Mesothelial cell of epicardium (in vitro differentiated cells): Measurements from ENCODE around the gene CHRDL2. TPM values are rescaled to one million over a fixed set of nuclear protein-coding genes. Genes with fewer than 3 reads are reported as not detected.

ENCODE experiments used
- DNase-seq, 2 experiments: peaks; one replicate each; pipeline ENCODE4 v3.0.0; 2021; ENCODE audit warnings: low spot score in 2 of 2; ENCODE audit not compliant: unreplicated experiment in 2 of 2
- H3K27ac Mint-ChIP-seq: 2 replicates; pipeline ENCODE4 v1.8.0; 2021; ENCODE audit warnings: mixed read lengths
- H3K27me3 Mint-ChIP-seq: 2 replicates; pipeline ENCODE4 v1.8.0; 2021; ENCODE audit warnings: low read depth, mixed read lengths
- H3K36me3 Mint-ChIP-seq: 2 replicates; pipeline ENCODE4 v1.8.0; 2021; ENCODE audit warnings: mixed read lengths
- H3K4me1 Mint-ChIP-seq: 2 replicates; pipeline ENCODE4 v1.8.0; 2021; ENCODE audit warnings: mixed read lengths
- H3K4me3 Mint-ChIP-seq: 2 replicates; pipeline ENCODE4 v1.8.0; 2021; ENCODE audit warnings: mild to moderate bottlenecking, moderate library complexity, mixed read lengths
- H3K9me3 Mint-ChIP-seq: 2 replicates; pipeline ENCODE4 v1.8.0; 2021; ENCODE audit warnings: mixed read lengths
- total RNA-seq: library from RNA; stranded (reverse); gene quantifications from 3 replicates; pipeline ENCODE4 v1.2.1, GENCODE V29; 2021
- TF ChIP-seq, protein P1 (sequence below): fragments of 200-600 bp; sonication (generic); IDR thresholded peaks from one replicate; pipeline ENCODE4 v1.5.0; 2021; ENCODE audit warnings: antibody characterized with exemption; ENCODE audit not compliant: unreplicated experiment

The CHRDL2 gene, protein sequence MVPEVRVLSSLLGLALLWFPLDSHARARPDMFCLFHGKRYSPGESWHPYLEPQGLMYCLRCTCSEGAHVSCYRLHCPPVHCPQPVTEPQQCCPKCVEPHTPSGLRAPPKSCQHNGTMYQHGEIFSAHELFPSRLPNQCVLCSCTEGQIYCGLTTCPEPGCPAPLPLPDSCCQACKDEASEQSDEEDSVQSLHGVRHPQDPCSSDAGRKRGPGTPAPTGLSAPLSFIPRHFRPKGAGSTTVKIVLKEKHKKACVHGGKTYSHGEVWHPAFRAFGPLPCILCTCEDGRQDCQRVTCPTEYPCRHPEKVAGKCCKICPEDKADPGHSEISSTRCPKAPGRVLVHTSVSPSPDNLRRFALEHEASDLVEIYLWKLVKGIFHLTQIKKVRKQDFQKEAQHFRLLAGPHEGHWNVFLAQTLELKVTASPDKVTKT
- total RNA-seq: 0.45 to 0.65 TPM in 2 of 3 replicates, not detected in the other

DNA sequence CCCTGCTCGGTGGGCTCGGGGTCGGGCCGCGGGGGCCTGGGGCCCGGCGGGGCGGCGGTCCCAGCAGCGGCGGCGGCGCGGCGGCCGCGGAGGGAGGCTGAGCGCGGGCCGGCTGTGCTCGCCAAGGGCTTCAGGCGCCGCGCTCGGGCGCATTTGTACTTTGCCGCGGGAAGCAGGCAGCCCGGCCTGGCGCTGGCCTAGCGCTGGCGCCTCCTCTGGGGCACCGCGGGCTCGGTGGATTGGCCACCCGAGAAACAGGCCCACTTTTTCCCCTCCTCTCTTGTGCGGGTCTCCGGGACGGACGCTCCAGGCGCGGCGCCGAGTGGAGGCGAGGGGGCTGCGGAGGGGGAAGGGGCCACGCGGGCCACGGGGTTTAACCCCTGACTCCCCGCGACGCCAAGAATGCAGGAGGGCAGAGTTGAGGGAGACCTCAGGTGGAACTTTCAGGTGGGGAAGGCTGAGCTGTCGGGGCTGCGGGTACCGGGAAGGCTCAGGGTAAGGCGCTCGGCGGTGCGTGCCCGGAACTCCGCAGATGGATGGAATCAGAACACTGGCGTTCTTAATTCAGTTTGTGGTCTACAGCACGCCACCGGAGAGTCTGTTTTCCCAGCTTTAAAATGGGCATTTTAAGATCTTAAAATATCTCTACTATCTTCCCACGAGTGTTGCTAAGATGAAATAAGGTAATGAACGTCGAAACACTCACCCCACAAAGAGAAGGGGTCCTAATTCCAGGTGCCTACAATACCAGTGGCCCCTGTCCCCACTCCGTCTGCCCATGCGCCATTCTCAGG is at the start of gene CHRDL2:
Gene CHRDL2, minus strand, starts transcription at position 126 of the 794 bp plus-strand sequence. CDS start 538 bp downstream, outside the sequence.
- TF ChIP-seq, protein P1, sequence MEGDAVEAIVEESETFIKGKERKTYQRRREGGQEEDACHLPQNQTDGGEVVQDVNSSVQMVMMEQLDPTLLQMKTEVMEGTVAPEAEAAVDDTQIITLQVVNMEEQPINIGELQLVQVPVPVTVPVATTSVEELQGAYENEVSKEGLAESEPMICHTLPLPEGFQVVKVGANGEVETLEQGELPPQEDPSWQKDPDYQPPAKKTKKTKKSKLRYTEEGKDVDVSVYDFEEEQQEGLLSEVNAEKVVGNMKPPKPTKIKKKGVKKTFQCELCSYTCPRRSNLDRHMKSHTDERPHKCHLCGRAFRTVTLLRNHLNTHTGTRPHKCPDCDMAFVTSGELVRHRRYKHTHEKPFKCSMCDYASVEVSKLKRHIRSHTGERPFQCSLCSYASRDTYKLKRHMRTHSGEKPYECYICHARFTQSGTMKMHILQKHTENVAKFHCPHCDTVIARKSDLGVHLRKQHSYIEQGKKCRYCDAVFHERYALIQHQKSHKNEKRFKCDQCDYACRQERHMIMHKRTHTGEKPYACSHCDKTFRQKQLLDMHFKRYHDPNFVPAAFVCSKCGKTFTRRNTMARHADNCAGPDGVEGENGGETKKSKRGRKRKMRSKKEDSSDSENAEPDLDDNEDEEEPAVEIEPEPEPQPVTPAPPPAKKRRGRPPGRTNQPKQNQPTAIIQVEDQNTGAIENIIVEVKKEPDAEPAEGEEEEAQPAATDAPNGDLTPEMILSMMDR: no peak
- no peak for DNase-seq
- Mint-ChIP-seq H3K36me3 (no peaks in the 10 kb centered on the region), H3K27ac (no peak within 1 kb of the TSS), H3K4me1 (peaks cover 4% of the 10 kb centered on the region), H3K4me3 (peak within 1 kb of the TSS; percentile 57), H3K9me3 (no peaks in the 10 kb centered on the region), H3K27me3 (peaks cover 86% of the 10 kb centered on the region)

DNA sequence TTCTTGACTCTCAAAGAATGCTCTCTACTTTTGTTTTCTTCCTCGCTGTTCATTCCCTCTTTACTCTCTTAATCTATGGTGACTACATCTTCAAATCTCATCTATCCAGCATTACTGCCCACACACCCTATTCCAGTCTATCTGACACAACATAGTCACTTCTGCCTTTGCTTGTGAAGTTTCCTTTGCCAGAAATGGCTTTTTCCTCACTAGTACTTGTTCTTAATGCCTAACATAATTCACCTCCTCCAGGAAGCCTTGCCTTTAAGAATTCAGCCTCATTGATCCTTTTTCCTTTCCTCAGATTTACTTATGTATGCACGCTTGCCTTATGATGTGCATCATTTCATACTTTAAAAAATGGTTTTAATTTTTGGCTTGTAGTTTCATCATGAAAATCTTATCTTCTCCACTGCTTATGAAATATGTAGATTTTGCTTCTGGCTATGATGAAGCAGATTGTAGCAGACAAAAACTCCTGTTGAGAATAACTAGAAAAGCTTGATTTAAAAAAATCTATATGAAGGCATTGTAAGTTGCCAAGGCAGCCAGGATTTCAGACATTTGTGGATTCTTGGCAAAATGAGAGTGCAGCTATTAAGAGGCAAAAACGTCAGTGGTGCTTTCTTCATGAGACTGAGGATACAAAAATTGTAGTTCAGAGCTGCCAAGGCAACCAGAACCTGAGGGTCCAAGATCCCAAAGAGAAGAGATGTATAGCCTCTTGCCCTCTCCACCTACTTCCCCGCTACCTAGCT is 49.2 kb upstream of the CHRDL2 start:
- H3K9me3 Mint-ChIP-seq: no peaks in the 10 kb centered on the region
- peaks cover 2% of the 10 kb centered on the region for H3K36me3 Mint-ChIP-seq
- TF ChIP-seq, protein P1: no peak
- DNase-seq: no peak
- H3K27me3 Mint-ChIP-seq: no peaks in the 10 kb centered on the region
- H3K27ac Mint-ChIP-seq: no peak overlapping the region
- H3K4me1 Mint-ChIP-seq: peaks cover 8% of the 10 kb centered on the region
- H3K4me3 Mint-ChIP-seq: no peak overlapping the region

DNA sequence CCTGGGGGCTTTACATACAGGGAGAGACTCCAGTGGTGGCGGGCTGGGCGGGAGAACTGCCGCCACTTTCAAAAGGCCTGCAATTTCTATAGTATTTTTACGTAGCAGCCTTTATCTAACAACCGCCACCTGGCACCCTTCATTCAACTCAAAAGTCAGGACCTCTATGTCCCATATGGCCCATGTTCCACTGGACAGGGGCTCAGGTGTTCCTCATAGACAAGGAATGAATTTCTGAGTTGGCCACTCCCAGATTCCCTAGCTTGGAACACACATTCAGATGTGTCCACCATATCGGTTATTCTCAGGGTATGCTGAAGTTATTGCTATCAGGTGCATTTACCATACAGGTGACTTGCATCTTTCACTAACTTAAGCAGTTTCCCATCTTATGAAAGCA is 47.4 kb upstream of the CHRDL2 start:
- TF ChIP-seq, protein P1: no peak
- Mint-ChIP-seq H3K9me3 (no peaks in the 10 kb centered on the region), H3K36me3 (peaks cover 2% of the 10 kb centered on the region), H3K4me1 (peaks cover 6% of the 10 kb centered on the region), H3K4me3 (no peak overlapping the region), H3K27me3 (no peaks in the 10 kb centered on the region), H3K27ac (no peak overlapping the region)
- no peak for DNase-seq

DNA sequence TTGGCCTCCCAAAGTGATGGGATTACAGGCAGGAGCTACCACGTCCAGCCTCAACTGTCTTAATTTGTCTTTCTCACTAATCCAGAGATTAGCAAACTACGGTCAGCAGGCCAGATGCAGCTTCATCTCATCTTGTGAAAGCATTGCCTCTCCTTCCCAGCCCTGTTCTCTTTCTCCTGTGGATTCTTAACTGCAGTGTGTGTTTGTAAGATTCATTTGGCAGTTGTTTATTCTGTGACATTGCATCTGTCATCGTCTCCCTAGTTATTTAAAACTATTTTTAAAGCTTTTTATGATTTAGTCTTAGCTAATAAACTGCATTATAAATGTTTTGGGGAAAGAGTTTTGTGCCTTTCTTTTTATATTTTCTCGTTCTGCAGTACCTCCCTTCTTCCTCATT is 46.7 kb upstream of the CHRDL2 start:
- TF ChIP-seq, protein P1: no peak
- no peak for DNase-seq
- H3K27ac Mint-ChIP-seq: no peak overlapping the region
- no peaks in the 10 kb centered on the region for H3K9me3 Mint-ChIP-seq
- H3K27me3 Mint-ChIP-seq: no peaks in the 10 kb centered on the region
- H3K4me1 Mint-ChIP-seq: peaks cover 7% of the 10 kb centered on the region
- H3K36me3 Mint-ChIP-seq: peaks cover 2% of the 10 kb centered on the region
- no peak overlapping the region for H3K4me3 Mint-ChIP-seq

DNA sequence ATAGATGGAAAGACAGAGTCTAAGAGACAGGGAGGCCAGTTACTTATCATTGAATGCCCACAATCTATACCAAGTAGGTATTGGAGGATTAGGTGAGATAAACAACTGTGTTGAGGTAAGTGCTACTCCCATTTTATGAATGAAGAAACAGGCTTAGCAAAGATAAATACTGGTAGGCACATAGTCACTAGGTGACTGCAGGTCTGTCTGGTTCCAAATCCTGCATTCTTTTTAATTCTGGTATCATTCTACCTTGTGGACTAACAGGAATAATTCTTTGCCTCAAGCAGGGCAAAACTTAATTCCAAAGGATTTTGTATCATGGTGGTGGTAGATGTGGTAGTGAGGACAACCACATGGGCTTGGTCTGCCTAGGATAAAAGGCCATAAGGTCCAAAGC is 45.8 kb upstream of the CHRDL2 start:
- no peak for DNase-seq
- Mint-ChIP-seq H3K27me3 (no peaks in the 10 kb centered on the region), H3K4me1 (peaks cover 8% of the 10 kb centered on the region), H3K9me3 (no peaks in the 10 kb centered on the region), H3K4me3 (no peak overlapping the region), H3K27ac (no peak overlapping the region), H3K36me3 (peaks cover 2% of the 10 kb centered on the region)
- TF ChIP-seq, protein P1: no peak
